CD4-positive, alpha-beta T cell treated with Interleukin-15 for 4 hours (primary cell): Measurements from ENCODE around the gene ELOVL6.
"Not testable (repeated sequence)": the region's sequence is repeated elsewhere in the genome, so short reads cannot be mapped to it uniquely, and the experiment has no call there.

ENCODE experiments used
- DNase-seq: peaks from one replicate; pipeline ENCODE4 v3.0.0-alpha.2; 2020; ENCODE audit warnings: low spot score

The ELOVL6 gene

GRCh38 chr4:110196871-110197528 is 1.4 kb downstream of the ELOVL6 start:
- peak; percentile 56 for DNase-seq

- peak; percentile 18 for DNase-seq
These were observed 2.1 kb downstream of the ELOVL6 start for GRCh38 chr4:110196206-110196870.

- no peak for DNase-seq
These were observed 2.7 kb downstream of the ELOVL6 start for GRCh38 chr4:110195561-110196205.

- DNase-seq, result peak; percentile 82
These were observed 4.3 kb downstream of the ELOVL6 start for GRCh38 chr4:110193822-110194761.

GRCh38 chr4:110193287-110193686 is 5.1 kb downstream of the ELOVL6 start:
- DNase-seq, result not testable (repeated sequence)

- DNase-seq, result no peak
These were observed 8.2 kb downstream of the ELOVL6 start for GRCh38 chr4:110190249-110190648.

GRCh38 chr4:110188113-110188512 is 10.3 kb downstream of the ELOVL6 start:
- no peak for DNase-seq

GRCh38 chr4:110184791-110185155 is 13.6 kb downstream of the ELOVL6 start:
- DNase-seq, result no peak

- no peak for DNase-seq
These were observed 14.2 kb downstream of the ELOVL6 start for GRCh38 chr4:110184140-110184790.

- DNase-seq, result no peak
These were observed 14.8 kb downstream of the ELOVL6 start for GRCh38 chr4:110183643-110184042.

GRCh38 chr4:110183058-110183457 is 15.4 kb downstream of the ELOVL6 start:
- no peak for DNase-seq

- no peak for DNase-seq
These were observed 16.5 kb downstream of the ELOVL6 start for GRCh38 chr4:110181890-110182289.

- no peak for DNase-seq
These were observed 22.8 kb downstream of the ELOVL6 start for GRCh38 chr4:110175634-110176033.

GRCh38 chr4:110172972-110173371 is 25.4 kb downstream of the ELOVL6 start:
- DNase-seq, result no peak

GRCh38 chr4:110171971-110172370 is 26.4 kb downstream of the ELOVL6 start:
- DNase-seq, result no peak

- no peak for DNase-seq
These were observed 27.6 kb downstream of the ELOVL6 start for GRCh38 chr4:110170861-110171260.

- peak; percentile 76 for DNase-seq
These were observed 32.8 kb downstream of the ELOVL6 start for GRCh38 chr4:110165382-110166286.

GRCh38 chr4:110164856-110165255 is 33.6 kb downstream of the ELOVL6 start:
- peak; percentile 32 for DNase-seq

GRCh38 chr4:110164251-110164650 is 34.2 kb downstream of the ELOVL6 start:
- DNase-seq, result no peak

GRCh38 chr4:110163327-110164069 is 34.9 kb downstream of the ELOVL6 start:
- no peak for DNase-seq
